ENCODE measurements around the gene CDR2L.

CDR2L gene

GRCh38 chr17:74987418-74987908 is at the start of gene CDR2L:
CDR2L (plus strand) TSS chr17:74987632; CDS start chr17:74988044, 412 bp downstream.
- DNase-seq = peak; percentile 41 to 95 (median 87)

- DNase-seq = no peak
Observed at GRCh38 chr17:74938194-74938950, 49.1 kb upstream of the CDR2L start.

- DNase-seq = no peak
Observed at GRCh38 chr17:74939534-74939933, 47.9 kb upstream of the CDR2L start.

- no peak for DNase-seq
Observed at GRCh38 chr17:74941128-74941725, 46.2 kb upstream of the CDR2L start.

- no peak for DNase-seq
Observed at GRCh38 chr17:74943808-74944522, 43.5 kb upstream of the CDR2L start.

GRCh38 chr17:74945543-74945942 is 41.9 kb upstream of the CDR2L start:
- DNase-seq = no peak

GRCh38 chr17:74946641-74947040 is 40.8 kb upstream of the CDR2L start:
- DNase-seq = no peak

- DNase-seq = no peak
Observed at GRCh38 chr17:74947041-74947754, 40.2 kb upstream of the CDR2L start.

- peak in 1 of 14 donors; percentile 21 for DNase-seq
Observed at GRCh38 chr17:74949455-74950115, 37.8 kb upstream of the CDR2L start.

GRCh38 chr17:74950207-74950606 is 37.2 kb upstream of the CDR2L start:
- no peak for DNase-seq

- no peak for DNase-seq
Observed at GRCh38 chr17:74951065-74951464, 36.4 kb upstream of the CDR2L start.

GRCh38 chr17:74951680-74952421 is 35.6 kb upstream of the CDR2L start:
- no peak for DNase-seq

GRCh38 chr17:74952431-74953133 is 34.9 kb upstream of the CDR2L start:
- no peak for DNase-seq

GRCh38 chr17:74953134-74953687 is 34.2 kb upstream of the CDR2L start:
- no peak for DNase-seq

- DNase-seq = no peak
Observed at GRCh38 chr17:74954115-74954514, 33.3 kb upstream of the CDR2L start.

- DNase-seq = no peak
Observed at GRCh38 chr17:74954665-74955421, 32.6 kb upstream of the CDR2L start.

GRCh38 chr17:74956093-74956492 is 31.3 kb upstream of the CDR2L start:
- DNase-seq = no peak

GRCh38 chr17:74957935-74958740 is 29.3 kb upstream of the CDR2L start:
- peak in 9 of 14 donors; percentile 11 to 62 (median 20) for DNase-seq

Measured in C1 segment of cervical spinal cord (tissue), 14 donors.